HG02884 (cell line): ENCODE results near the gene KCNN3.

Experiments used
- ATAC-seq: cut with Tn5 transposase; IDR thresholded peaks from one replicate; pipeline ENCODE4 v1.9.1; 2021; ENCODE audit warnings: mild to moderate bottlenecking, moderate library complexity; ENCODE audit not compliant: unreplicated experiment

KCNN3 gene

DNA sequence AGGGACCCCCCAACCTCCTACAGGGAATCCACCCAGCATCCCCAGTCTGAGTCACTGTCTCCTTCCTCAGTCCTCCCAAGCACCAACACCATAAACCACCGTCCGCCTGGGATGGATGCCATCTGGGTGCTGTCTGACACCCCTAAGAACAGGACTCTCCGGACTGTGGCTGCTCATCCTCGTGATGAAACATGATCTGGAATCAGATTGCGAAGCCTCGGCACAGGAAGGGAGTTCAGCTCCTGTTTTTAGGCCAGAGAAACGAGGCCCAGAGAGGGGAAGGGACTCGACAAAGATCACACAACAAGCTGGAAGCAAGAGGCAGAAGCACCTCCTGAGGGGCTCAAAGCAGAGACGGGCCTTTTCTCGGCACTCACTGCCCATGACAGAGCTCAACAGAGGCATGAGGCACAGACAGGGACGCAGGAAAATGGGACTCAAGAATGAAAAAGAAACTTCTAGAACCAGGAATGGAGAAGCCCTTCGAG, 8.4 kb downstream of the KCNN3 start:
- ATAC-seq, result no peak

DNA sequence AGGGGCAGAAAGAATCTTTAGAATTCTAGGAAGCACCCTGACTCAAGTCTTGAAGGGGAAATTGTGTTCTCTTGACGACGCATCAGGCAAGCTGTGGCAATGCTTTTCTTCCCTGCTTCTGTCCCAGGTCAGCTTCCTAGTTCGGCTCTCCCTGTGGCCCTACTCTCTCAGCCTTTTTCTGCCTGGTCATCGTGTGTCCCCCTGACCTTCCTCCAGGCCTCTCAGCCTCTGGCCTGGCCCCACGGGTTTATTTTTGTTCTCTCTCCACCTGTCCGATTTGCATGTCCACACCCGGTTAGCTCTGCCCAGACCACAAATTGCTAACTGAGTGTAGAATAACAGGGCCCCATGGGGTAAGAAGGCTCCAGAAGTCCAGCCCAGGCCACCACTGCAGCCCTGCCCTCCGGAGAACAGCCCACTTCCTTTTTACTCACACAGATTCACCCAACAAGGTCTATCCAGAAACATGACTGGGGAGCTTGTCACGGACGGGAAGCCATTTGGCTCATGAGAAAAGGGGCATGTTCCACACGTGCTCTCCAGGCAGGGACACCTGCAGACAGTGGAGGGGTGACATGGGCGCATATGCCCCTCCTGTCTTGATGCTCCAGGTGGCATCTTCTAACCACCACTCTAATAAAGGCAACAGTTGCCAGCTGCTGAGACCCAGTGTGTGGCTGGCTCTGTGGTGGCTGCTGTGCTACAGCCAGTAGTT, 9.8 kb downstream of the KCNN3 start:
- ATAC-seq, result peak; percentile 59

GRCh38 chr1:154859786-154860155, 10.3 kb downstream of the KCNN3 start:
- ATAC-seq, result peak; percentile 39

- ATAC-seq, result no peak
These were observed 10.8 kb downstream of the KCNN3 start for GRCh38 chr1:154859151-154859785.

GRCh38 chr1:154857441-154858215, 12.5 kb downstream of the KCNN3 start:
- no peak for ATAC-seq

- ATAC-seq, result no peak
These were observed 13.1 kb downstream of the KCNN3 start for GRCh38 chr1:154857022-154857421.

DNA sequence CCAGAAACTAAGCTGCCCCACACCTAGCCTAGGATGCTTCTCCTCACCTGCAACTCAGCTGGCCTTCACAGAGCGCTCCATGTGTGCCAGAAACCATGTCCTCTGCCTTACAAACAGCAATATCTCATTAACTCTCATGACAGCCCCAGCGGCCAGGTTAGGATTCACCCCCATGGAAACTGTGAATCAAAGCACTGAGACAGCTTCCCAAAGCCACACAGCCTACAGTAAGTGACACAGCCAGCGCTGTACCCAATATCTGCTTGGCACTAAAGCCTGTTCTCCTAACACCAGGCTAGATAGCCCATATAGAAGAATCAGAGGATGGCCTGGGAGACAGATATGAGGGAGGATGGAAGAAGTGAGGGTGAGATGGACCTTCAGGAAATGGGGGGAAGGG, 13.5 kb downstream of the KCNN3 start:
- no peak for ATAC-seq

- no peak for ATAC-seq
These were observed 14.0 kb downstream of the KCNN3 start for GRCh38 chr1:154856049-154856448.

GRCh38 chr1:154855186-154855851, 14.8 kb downstream of the KCNN3 start:
- no peak for ATAC-seq

GRCh38 chr1:154852845-154853244, 17.2 kb downstream of the KCNN3 start:
- no peak for ATAC-seq

DNA sequence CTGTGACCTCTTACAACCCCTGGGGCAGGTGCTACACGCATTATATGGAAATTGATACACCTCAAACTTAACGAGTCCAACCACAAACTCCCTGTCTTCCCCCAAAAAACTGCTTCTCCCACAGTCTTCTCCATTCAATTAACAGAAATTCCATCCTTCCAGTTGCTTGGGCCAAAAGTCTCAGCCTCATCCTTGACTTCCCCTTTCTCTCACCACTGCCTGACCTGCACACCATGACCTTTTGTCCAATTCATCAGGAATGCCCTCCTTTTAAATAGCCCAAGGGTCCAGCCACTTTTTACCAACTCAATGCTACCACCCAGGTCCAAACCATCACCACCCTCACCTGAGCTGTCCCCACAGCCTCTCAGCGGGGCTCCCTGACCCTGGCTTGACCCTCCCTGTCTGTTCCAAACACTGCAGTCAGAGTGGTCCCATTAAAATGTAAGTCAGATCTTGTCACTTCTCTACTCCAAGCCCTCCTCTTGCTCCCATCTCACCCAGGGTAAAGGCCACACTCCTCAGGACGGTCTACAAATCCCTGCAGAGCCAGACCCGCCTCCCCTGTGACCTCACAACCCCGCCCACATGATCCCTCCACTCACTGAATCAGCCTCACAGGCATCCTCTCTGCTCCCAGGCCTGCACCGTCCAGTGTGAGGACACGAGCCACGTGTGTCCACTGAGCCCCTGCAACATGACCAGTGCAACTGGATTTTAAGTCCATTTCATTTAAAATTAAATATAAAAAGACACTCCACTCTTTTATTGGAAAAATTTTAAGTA, 18.5 kb downstream of the KCNN3 start:
- no peak for ATAC-seq

- ATAC-seq, result no peak
These were observed 20.4 kb downstream of the KCNN3 start for GRCh38 chr1:154849645-154850131.

DNA sequence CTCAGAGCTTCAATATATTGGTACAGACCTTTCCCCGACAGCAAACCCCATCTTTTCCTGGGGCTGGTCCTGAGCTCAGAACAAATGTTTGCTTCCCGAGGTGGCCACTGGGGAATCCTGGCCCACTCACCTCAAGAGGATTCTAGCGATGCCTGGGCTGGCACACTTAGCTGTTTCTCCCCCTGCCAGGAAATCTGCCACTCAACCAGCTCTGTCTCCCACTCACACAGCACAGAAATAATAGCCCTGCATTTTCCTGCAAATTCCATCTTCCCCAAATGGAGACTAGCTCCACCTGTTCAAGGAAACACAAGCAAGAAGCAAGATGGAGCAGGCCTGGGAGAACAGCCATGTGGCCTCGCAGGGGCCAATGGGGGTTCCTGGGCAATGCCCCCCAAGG, 21.1 kb downstream of the KCNN3 start:
- no peak for ATAC-seq

DNA sequence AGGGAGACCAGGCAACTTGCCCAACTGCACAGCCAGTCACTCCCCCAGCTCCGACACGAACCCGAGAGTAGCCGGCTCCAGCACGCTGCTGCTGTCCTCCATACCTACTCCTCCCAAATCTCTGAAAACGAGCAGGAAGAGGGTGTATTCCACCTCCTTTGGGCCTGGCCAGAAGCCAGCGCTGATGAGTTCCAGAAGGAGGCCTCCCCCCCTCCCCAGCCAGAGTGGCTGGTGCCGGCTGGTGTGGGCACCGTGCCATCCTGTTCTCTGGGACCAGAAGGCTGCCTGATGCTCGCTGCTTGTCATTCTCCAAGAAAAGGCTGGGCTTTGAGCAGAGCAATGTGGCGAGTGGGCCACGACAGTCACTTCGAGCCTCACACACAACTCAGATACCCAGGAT, 22.2 kb downstream of the KCNN3 start:
- ATAC-seq, result no peak

DNA sequence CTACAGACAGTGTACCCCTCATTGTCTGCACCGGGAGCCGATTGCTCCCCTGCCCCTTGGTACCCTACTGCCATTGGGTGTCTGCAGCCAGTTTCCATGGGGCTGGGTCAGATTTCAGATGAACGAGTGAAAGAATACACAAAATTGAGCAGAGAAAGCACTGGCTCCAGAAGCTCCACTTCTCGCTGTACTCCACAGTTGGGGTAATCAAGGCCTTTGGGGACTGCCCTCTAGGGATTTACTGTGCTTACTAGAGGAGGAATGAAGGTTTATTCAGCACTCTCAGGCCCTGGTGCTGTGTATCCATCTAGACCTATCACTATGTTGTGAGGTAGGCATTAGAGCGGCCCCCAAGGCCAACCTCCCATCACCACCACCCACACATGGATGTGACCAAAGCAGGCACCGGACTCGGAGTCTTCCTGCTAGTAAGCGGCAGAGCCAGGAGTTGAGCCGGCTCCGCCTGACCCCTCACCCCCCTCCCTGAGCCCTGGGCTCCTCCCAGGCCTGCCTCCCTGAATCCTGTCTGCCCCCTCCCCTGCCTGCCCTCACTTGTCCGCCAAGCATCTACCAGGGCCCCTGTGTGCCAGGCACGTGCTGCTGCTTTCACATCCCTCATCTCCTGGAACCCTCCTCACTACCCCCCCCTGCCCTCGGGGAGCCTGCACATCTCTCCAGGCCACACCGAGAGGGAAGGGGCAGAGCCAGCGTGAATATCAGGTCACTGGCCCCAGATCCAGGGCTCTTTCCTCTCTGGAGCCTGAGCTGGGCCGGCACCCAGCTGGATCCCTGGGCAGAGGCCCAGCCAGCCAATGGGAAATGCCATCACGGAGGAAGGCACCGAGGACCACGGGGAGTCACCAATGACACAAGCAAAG, 23.3 kb downstream of the KCNN3 start:
- no peak for ATAC-seq

- no peak for ATAC-seq
These were observed 24.2 kb downstream of the KCNN3 start for GRCh38 chr1:154845879-154846278.

GRCh38 chr1:154845174-154845573, 24.9 kb downstream of the KCNN3 start:
- no peak for ATAC-seq

- ATAC-seq, result no peak
These were observed 25.8 kb downstream of the KCNN3 start for GRCh38 chr1:154844297-154844681.

GRCh38 chr1:154843636-154844296, 26.3 kb downstream of the KCNN3 start:
- ATAC-seq, result no peak
